Chondrocyte (in vitro differentiated cells): ENCODE data around the gene AOAH. TPM values are rescaled to one million over a fixed set of nuclear protein-coding genes. Genes with fewer than 3 reads are reported as not detected.

Source experiments
- DNase-seq: peaks from one replicate; pipeline ENCODE4 v3.0.0; 2021; ENCODE audit warnings: mixed read lengths, low spot score
- H3K27ac Mint-ChIP-seq: one replicate; pipeline ENCODE4 v1.8.0; 2021; ENCODE audit warnings: mild to moderate bottlenecking, moderate library complexity, mixed read lengths; ENCODE audit not compliant: unreplicated experiment
- H3K27me3 Mint-ChIP-seq: 2 replicates; pipeline ENCODE4 v1.8.0; 2021; ENCODE audit warnings: low read depth, mixed read lengths
- H3K36me3 Mint-ChIP-seq: 2 replicates; pipeline ENCODE4 v1.8.0; 2021; ENCODE audit warnings: low read depth, mixed read lengths
- H3K4me1 Mint-ChIP-seq: 2 replicates; pipeline ENCODE4 v1.8.0; 2021; ENCODE audit warnings: low read depth, mild to moderate bottlenecking, mixed read lengths
- H3K4me3 Mint-ChIP-seq: one replicate; pipeline ENCODE4 v1.8.0; 2021; ENCODE audit warnings: mild to moderate bottlenecking, moderate library complexity, mixed read lengths; ENCODE audit not compliant: unreplicated experiment
- H3K9me3 Mint-ChIP-seq: 2 replicates; pipeline ENCODE4 v1.8.0; 2021; ENCODE audit warnings: low read depth, mixed read lengths
- total RNA-seq: library from RNA; stranded (reverse); gene quantifications from 3 replicates; pipeline ENCODE4 v1.2.1, GENCODE V29; 2021
- TF ChIP-seq, protein P1 (sequence below): fragments of 200-600 bp; sonication (generic); IDR thresholded peaks from 2 replicates; pipeline ENCODE4 v1.5.0; 2021; ENCODE audit warnings: antibody characterized with exemption, mild to moderate bottlenecking, moderate library complexity

AOAH gene
- total RNA-seq, 1 donor from 2014 or later: not detected

DNA sequence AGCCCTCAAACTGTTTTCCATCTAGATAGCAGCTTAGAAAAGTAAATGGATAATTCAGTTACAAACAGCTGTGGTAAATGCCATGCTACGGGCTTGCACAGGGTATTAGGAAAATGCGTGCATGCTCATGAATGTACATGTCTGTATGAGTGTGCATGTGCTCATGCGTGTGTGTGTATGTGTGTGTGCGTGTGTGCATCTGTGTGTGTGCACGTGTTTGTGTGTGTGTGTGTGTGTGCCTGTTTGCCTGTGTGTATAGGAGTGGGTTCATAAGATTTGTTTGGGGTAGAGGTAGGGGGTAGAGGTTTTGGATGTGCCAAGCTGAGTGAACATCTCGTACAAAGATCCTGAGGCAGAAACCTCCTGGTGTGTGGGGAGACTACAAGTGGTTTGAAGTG, 52.9 kb downstream of the AOAH start:
- TF ChIP-seq, protein P1, sequence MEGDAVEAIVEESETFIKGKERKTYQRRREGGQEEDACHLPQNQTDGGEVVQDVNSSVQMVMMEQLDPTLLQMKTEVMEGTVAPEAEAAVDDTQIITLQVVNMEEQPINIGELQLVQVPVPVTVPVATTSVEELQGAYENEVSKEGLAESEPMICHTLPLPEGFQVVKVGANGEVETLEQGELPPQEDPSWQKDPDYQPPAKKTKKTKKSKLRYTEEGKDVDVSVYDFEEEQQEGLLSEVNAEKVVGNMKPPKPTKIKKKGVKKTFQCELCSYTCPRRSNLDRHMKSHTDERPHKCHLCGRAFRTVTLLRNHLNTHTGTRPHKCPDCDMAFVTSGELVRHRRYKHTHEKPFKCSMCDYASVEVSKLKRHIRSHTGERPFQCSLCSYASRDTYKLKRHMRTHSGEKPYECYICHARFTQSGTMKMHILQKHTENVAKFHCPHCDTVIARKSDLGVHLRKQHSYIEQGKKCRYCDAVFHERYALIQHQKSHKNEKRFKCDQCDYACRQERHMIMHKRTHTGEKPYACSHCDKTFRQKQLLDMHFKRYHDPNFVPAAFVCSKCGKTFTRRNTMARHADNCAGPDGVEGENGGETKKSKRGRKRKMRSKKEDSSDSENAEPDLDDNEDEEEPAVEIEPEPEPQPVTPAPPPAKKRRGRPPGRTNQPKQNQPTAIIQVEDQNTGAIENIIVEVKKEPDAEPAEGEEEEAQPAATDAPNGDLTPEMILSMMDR: no peak
- no peak overlapping the region for H3K4me3 Mint-ChIP-seq
- peaks cover 8% of the 10 kb centered on the region for H3K4me1 Mint-ChIP-seq
- no peaks in the 10 kb centered on the region for H3K9me3 Mint-ChIP-seq
- DNase-seq: no peak
- H3K36me3 Mint-ChIP-seq: no peaks in the 10 kb centered on the region
- no peak overlapping the region for H3K27ac Mint-ChIP-seq
- H3K27me3 Mint-ChIP-seq: no peaks in the 10 kb centered on the region

DNA sequence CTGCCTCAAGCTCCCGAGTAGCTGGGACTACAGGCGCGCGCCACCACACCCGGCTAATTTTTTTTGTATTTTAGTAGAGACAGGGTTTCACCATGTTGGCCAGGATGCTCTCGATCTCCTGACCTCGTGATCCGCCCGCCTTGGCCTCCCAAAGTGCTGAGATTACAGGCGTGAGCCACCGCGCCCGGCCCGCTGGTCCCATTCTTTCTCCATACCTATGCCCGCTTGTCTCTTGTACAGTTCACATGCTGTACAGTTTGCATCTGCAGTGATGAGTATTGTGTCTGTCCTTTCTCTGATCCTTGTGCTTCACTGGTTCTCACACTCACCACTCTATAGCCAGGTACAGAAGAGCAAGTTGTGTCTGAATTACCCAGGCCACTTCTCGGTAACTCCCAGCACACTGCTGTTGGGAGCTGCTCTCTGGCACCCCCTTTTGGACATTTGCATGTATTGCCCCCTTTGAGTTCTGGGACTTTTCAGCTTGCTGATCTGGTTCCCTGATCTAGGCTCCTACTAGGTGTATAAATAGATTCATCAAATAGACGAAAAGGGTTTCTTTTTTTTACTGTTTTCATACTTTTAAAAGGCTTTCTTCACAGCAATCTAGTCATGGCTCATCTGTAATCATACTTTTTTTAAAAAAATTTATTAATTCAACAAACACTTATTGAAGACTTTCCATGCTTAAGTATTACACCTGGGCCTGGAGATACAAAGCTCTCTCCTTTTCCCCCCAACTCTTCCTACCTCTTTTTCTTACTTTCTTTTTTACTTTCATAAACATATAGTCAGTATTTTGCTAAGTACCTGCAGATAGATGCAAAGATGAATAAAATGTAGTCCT, 53.5 kb downstream of the AOAH start:
- no peak overlapping the region for H3K27ac Mint-ChIP-seq
- no peak for DNase-seq

DNA sequence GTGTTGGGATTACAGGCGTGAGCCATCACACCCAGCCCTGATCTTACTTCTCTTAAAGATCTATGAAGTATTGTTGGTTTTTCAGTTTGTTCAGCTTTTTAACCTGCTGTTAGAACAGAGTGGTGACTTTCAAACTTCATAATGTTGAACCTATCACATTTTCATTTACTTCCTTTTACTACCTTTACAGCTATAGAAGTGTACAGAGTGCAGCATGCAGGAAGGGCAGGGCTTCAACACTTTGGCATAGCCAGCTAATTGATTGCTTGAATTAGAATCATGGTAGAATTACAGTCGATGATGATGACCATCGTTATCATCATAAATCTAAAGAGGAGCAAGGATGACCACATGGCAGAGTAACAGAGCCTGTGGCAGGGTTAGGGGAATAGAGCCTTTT, 55.5 kb downstream of the AOAH start:
- DNase-seq: no peak
- Mint-ChIP-seq H3K27me3 (no peaks in the 10 kb centered on the region), H3K36me3 (no peaks in the 10 kb centered on the region)

More for the DNA sequence above, 53.5 kb downstream of the AOAH start:
- Mint-ChIP-seq H3K27me3 (no peaks in the 10 kb centered on the region), H3K4me1 (peaks cover 8% of the 10 kb centered on the region), H3K4me3 (no peak overlapping the region), H3K36me3 (no peaks in the 10 kb centered on the region), H3K9me3 (no peaks in the 10 kb centered on the region)
- TF ChIP-seq, protein P1: peak; percentile 86

DNA sequence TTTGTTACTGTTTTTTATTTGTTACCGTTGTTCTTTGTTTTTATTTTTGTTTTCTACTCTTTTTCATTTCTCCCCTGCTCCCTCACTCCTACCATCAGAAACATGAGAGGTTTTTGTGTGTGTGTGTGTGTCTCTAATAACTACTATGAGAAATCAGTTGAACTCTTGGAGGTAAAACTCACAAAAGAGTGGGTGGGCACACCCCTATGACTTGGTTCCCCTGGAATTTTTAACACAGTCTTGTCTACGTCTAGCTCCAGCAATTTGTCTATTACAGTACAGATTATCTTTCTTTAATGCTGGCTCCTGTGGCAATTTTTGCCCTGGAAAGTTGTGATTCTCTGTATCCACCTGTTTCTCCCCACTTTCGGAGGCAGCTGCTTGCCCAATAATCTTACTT, 56.2 kb downstream of the AOAH start:
- H3K9me3 Mint-ChIP-seq: peaks cover 7% of the 10 kb centered on the region
- H3K4me3 Mint-ChIP-seq: no peak overlapping the region
- H3K36me3 Mint-ChIP-seq: no peaks in the 10 kb centered on the region
- H3K27me3 Mint-ChIP-seq: no peaks in the 10 kb centered on the region
- TF ChIP-seq, protein P1: no peak
- no peak overlapping the region for H3K27ac Mint-ChIP-seq
- H3K4me1 Mint-ChIP-seq: peaks cover 8% of the 10 kb centered on the region
- no peak for DNase-seq

More for the DNA sequence above, 55.5 kb downstream of the AOAH start:
- H3K4me3 Mint-ChIP-seq: no peak overlapping the region
- H3K27ac Mint-ChIP-seq: no peak overlapping the region
- peaks cover 8% of the 10 kb centered on the region for H3K4me1 Mint-ChIP-seq
- peaks cover 7% of the 10 kb centered on the region for H3K9me3 Mint-ChIP-seq
- TF ChIP-seq, protein P1: no peak

DNA sequence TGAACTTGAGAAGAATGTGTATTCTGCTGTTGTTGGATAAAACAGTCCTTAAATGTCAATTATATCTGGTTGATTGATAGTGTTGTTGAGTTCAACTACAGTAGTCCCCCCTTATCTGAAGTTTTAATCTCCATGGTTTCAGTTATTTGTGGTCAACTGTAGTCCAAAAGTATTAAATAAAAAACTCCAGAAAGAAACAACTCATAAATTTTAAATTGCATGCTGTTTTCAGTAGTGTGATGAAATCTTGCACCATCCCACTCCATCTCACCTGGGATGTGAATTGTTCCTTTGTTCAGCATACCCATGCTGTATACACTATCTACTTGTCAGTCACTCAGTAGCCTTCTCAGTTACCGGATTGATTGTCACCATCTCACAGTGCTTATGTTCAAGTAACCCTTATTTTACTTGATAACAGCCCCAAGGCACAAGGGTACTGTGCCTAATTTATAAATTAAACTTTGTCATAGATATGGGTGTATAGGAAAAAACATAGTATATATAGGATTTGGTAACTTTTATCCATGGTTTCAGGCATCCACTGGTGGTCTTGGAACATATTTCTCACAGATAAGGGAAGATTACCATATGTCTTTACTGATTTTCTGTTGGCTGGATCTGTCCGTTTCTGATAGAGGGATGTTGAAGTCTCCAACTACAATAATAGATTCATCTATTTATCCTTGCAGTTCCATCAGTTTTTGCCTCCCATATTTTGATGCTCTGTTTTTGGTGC, 57.1 kb downstream of the AOAH start:
- Mint-ChIP-seq H3K4me1 (peaks cover 8% of the 10 kb centered on the region), H3K4me3 (no peak overlapping the region), H3K27ac (no peak overlapping the region), H3K9me3 (peaks cover 7% of the 10 kb centered on the region), H3K36me3 (no peaks in the 10 kb centered on the region), H3K27me3 (no peaks in the 10 kb centered on the region)
- TF ChIP-seq, protein P1: no peak
- no peak for DNase-seq
